LNCAP (cell line): ENCODE data around the gene BSCL2.

Experiments used
- TF ChIP-seq, protein P1 (sequence below): fragments of 450-650 bp; IDR thresholded peaks from 2 replicates; pipeline ENCODE4 v1.5.1; 2017; ENCODE audit warnings: mild to moderate bottlenecking

Gene BSCL2

DNA sequence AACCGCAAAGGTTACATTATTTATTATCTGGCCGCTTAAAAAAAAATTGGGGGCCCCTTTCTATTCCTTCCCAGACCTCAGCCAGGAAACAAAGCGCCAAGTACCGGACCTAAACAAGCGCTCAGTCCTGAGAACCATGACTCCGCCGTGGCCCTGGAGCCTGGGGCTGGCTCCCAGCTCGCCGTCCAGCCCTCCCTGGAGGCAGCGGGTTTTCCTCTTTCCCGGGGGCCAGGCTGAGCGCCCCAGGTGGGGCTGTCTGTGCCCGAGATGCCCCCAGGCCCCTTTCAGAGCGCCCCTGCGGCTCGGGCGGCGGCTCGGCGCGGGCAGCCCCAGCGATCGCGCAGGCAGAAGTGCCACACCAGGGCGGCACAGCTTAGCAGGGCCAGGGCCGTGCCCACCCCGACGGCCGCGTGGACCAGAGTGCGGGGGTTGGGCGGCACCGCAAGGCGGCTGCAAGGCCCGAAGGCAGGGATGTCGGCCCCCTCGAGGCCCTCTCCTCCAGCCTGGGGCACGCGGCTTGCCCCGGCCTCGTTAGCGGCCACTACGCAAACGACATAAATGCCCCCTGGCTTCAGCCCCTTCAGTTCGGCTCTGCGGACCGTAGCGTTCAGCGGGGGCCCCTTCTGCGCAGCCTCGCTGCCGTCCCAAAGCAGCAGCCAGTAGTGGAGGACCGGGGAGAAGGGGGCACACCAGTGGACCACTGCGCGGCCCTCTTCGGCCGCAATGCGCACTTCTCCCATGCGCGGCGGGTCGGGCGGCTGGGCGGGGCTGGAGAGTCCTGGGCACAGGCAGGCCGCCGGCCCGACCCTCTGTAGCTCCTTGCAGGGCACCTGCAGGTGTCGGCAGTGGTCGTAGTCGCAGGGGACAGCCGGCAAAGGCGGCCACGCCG lies 19.5 kb downstream of the BSCL2 start:
- TF ChIP-seq, protein P1, sequence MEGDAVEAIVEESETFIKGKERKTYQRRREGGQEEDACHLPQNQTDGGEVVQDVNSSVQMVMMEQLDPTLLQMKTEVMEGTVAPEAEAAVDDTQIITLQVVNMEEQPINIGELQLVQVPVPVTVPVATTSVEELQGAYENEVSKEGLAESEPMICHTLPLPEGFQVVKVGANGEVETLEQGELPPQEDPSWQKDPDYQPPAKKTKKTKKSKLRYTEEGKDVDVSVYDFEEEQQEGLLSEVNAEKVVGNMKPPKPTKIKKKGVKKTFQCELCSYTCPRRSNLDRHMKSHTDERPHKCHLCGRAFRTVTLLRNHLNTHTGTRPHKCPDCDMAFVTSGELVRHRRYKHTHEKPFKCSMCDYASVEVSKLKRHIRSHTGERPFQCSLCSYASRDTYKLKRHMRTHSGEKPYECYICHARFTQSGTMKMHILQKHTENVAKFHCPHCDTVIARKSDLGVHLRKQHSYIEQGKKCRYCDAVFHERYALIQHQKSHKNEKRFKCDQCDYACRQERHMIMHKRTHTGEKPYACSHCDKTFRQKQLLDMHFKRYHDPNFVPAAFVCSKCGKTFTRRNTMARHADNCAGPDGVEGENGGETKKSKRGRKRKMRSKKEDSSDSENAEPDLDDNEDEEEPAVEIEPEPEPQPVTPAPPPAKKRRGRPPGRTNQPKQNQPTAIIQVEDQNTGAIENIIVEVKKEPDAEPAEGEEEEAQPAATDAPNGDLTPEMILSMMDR, result no peak

GRCh38 chr11:62682518-62682917 lies 24.7 kb downstream of the BSCL2 start:
- TF ChIP-seq, protein P1, result no peak

DNA sequence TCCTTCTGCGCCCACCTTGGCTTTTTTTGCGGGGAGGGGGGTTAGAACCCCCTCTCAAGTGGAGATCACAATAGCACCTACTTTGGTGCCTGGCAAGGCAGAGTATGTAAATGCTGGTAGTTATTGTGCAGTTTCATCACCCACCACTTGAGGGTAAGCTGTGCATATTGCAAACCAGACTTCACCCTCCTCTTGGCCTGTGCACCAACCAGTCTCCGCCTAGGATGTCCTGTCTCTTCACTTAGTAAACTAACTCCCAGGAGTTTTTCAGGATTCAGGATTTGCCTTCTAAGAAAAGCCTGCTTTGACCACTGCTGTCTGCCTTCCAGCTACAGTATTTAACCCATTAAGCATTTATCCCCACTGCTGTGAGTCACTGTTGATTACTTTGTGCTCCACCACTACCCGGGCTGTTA lies 26.4 kb downstream of the BSCL2 start:
- TF ChIP-seq, protein P1, result peak; percentile 59

- TF ChIP-seq, protein P1, result no peak
Observed at GRCh38 chr11:62678770-62679696, 28.2 kb downstream of the BSCL2 start, which contains the start of gene UBXN1. Gene UBXN1, minus strand, starts transcription at chr11:62679073. Its CDS starts 150 bp downstream, at chr11:62678923.

DNA sequence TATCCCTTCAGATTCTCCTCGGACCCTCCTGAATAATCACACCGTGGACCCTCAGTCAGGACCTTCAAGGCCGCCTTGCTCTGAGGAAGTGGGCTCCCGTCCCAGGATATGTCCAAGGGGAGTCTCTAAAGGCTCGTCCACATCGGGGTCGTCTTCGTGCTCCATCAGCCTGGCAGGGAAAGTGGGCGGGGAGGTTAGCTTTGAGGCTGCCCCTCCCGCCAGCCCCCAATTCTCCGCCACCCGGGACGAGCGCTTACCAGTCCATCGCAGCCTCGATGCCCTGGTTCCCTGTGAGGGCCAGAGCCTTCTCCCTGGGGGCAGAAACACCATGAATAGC lies 28.8 kb downstream of the BSCL2 start:
- TF ChIP-seq, protein P1, result no peak

DNA sequence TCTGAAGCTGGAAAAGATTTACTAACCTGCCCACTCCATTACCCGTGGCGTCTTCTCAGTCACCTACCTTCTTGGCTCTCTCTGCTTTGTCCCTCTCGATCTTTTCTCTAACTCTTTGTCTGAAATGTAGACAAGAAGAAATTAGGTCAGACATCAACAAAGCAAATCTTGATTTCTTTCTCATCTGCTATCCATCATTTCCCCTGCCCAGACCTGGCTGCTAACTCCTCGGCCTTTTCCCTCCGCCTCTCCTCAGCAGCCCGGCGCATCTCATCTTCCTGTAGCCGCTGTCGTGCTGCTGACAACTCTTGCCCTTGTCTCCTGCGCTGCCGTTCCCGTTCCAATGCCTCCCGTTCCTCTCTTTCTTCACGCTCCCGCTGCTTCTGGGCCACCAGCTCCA lies 29.5 kb downstream of the BSCL2 start:
- TF ChIP-seq, protein P1, result no peak

DNA sequence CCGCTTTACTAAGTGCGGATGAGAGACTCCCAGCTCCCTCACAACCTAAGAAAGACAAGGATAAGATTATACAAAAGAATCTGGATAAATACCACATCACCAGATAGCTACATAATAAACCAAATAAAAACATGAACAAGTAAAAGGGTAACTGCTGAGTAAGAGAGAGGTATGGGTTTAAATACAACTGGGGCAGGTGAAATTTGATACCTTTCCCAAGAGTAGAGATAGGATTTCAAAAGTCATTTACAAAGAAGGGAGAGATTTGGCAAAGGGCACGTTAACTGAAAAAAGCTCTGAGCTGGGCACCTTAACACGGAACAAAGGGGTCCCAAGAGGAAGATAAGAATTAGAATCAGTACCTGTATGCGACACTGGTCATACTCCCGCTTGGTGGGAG lies 30.1 kb downstream of the BSCL2 start:
- TF ChIP-seq, protein P1, result no peak
